CD4-positive, alpha-beta T cell (primary cell): Measurements from ENCODE around the gene ZNF385C. TPM values are rescaled to one million over a fixed set of nuclear protein-coding genes. Genes with fewer than 3 reads are reported as not detected.

Experiments
- ATAC-seq: fragments of 200-7000 bp; cut with Tn5 transposase; one replicate; pipeline ENCODE4 v1.10.0; 2022; ENCODE audit warnings: mild to moderate bottlenecking; ENCODE audit not compliant: poor library complexity
- CTCF ChIA-PET: fragments of 350-600 bp; sonication (Branson Sonifier 250); formaldehyde crosslinking; loops from one replicate; lab custom pipeline; 2021; ENCODE audit warnings: antibody characterized with exemption, inconsistent platforms; lab: Charles Lee
- POLR2A ChIA-PET: fragments of 350-600 bp; sonication (Branson Sonifier 250); formaldehyde crosslinking; loops from one replicate; lab custom pipeline; 2021; ENCODE audit warnings: antibody characterized with exemption, inconsistent platforms; lab: Charles Lee
- DNase-seq, 14 experiments: peaks; one replicate each; pipeline ENCODE4 v3.0.0-alpha.2; 2013 to 2020; ENCODE audit warnings: mixed read lengths in 2 of 14
- H3K27ac ChIP-seq, 2 donors: one replicate each; pipeline versions ENCODE4 v1.5.1 to v1.7.0; 2013; ENCODE audit warnings: low read length in 2 of 2, low read depth in 1 of 2, mild to moderate bottlenecking in 1 of 2
- H3K27me3 ChIP-seq, 2 experiments: 1 replicate in 1 of 2; 2 replicates in 1 of 2; pipeline versions ENCODE4 v1.6.1 to v1.7.0; 2013; ENCODE audit warnings: low read length in 2 of 2, control low read depth in 1 of 2, mild to moderate bottlenecking in 1 of 2, moderate library complexity in 1 of 2; ENCODE audit not compliant: insufficient read depth in 2 of 2, control insufficient read depth in 1 of 2
- H3K36me3 ChIP-seq: one replicate; pipeline ENCODE4 v1.6.1; 2013; ENCODE audit warnings: low read length, control low read depth; ENCODE audit not compliant: insufficient read depth
- H3K4me1 ChIP-seq: one replicate; pipeline ENCODE4 v1.6.1; 2013; ENCODE audit warnings: low read length, control low read depth; ENCODE audit not compliant: insufficient read depth
- H3K4me3 ChIP-seq: one replicate; pipeline ENCODE4 v1.5.1; 2013; ENCODE audit warnings: mild to moderate bottlenecking, low read length, moderate library complexity
- H3K9me3 ChIP-seq, 2 experiments: 1 replicate in 1 of 2; 2 replicates in 1 of 2; pipeline versions ENCODE4 v1.6.1 to v1.7.0; 2013; ENCODE audit warnings: low read length in 2 of 2, mild to moderate bottlenecking in 2 of 2, control low read depth in 1 of 2, moderate library complexity in 1 of 2; ENCODE audit not compliant: control insufficient read depth in 1 of 2, insufficient read depth in 1 of 2
- H3K27ac Mint-ChIP-seq: one replicate; pipeline ENCODE4 v1.8.0; 2020; ENCODE audit warnings: mixed read lengths
- H3K27me3 Mint-ChIP-seq: one replicate; pipeline ENCODE4 v1.8.0; 2021; ENCODE audit warnings: mixed read lengths
- H3K36me3 Mint-ChIP-seq: one replicate; pipeline ENCODE4 v1.8.0; 2021; ENCODE audit warnings: low read depth, mixed read lengths
- H3K4me1 Mint-ChIP-seq: one replicate; pipeline ENCODE4 v1.8.0; 2021; ENCODE audit warnings: low read depth, mixed read lengths
- H3K4me3 Mint-ChIP-seq: one replicate; pipeline ENCODE4 v1.8.0; 2020; ENCODE audit warnings: mild to moderate bottlenecking, mixed read lengths
- H3K9me3 Mint-ChIP-seq: one replicate; pipeline ENCODE4 v1.8.0; 2020; ENCODE audit warnings: mixed read lengths
- CTCF ChIP-seq: fragments of 200-600 bp; IDR thresholded peaks from one replicate; pipeline ENCODE4 v1.8.0; 2022; ENCODE audit warnings: antibody characterized with exemption, mild to moderate bottlenecking
- intact Hi-C, 2 experiments: fragments of 100-400 bp; cut with DNase I in 1 of 2; cut with micrococcal nuclease in 1 of 2; formaldehyde crosslinking; loops; one replicate each; pipeline versions ENCODE4 v1.15.1 to v1.9.0; 2023 to 2025; cut with DNase I, micrococcal nuclease
- total RNA-seq, 174 experiments: library from RNA in 2 of 174; stranded (reverse) in 2 of 174; gene quantifications; one replicate each; pipeline ENCODE4 v1.2.3 and lab custom pipeline; 2021 to 2026

ZNF385C gene
- total RNA-seq, 2 experiments from 2014 or later: 0.20 TPM; not detected in 1

- H3K4me3 Mint-ChIP-seq: no peak overlapping the region
- ChIA-PET CTCF (no interaction called here), POLR2A (no interaction called here)
- no peaks in the 10 kb centered on the region for H3K36me3 ChIP-seq
- H3K4me1 ChIP-seq: peaks cover 13% of the 10 kb centered on the region
- no peaks in the 10 kb centered on the region for H3K9me3 ChIP-seq
- no peak for ATAC-seq
- DNase-seq: no peak
- peaks cover 4% of the 10 kb centered on the region for H3K4me1 Mint-ChIP-seq
- no peak for TF ChIP-seq CTCF
- intact Hi-C loops: no loop called here
- H3K36me3 Mint-ChIP-seq: no peaks in the 10 kb centered on the region
- no peak overlapping the region for H3K27ac ChIP-seq
- peaks cover 17 to 24% of the 10 kb centered on the region in 2 experiments for H3K27me3 ChIP-seq
- H3K27ac Mint-ChIP-seq: no peak overlapping the region
- H3K4me3 ChIP-seq: no peak overlapping the region
- H3K27me3 Mint-ChIP-seq: peaks cover 33% of the 10 kb centered on the region
- no peaks in the 10 kb centered on the region for H3K9me3 Mint-ChIP-seq
Observed at GRCh38 chr17:42075789-42076188, 22.5 kb downstream of the ZNF385C start.

GRCh38 chr17:42072323-42073187 is 25.7 kb downstream of the ZNF385C start:
- intact Hi-C loops: no loop called here

GRCh38 chr17:42071810-42072209 is 26.5 kb downstream of the ZNF385C start:
- ATAC-seq (no peak), DNase-seq (no peak)
- ChIA-PET POLR2A (interaction anchor here (0.9 kb wide), 1 partner anchor 9 kb away, joined by 3 read pairs; no protein-coding TSS in a partner anchor), CTCF (interaction anchor here (1.9 kb wide), 1 partner anchor 30 kb away, joined by 4 read pairs; no protein-coding TSS in a partner anchor)
- H3K4me1 Mint-ChIP-seq: peaks cover 4% of the 10 kb centered on the region
- Histone ChIP-seq H3K27me3 (peaks cover 17 to 24% of the 10 kb centered on the region in 2 experiments), H3K36me3 (no peaks in the 10 kb centered on the region), H3K4me3 (peak overlapping the region; percentile 10), H3K9me3 (no peaks in the 10 kb centered on the region), H3K4me1 (peaks cover 19% of the 10 kb centered on the region), H3K27ac (no peak overlapping the region)
- intact Hi-C loops: no loop called here
- TF ChIP-seq CTCF: no peak
- H3K27ac Mint-ChIP-seq: no peak overlapping the region
- peak overlapping the region; percentile 11 for H3K4me3 Mint-ChIP-seq
- peaks cover 34% of the 10 kb centered on the region for H3K27me3 Mint-ChIP-seq
- H3K36me3 Mint-ChIP-seq: no peaks in the 10 kb centered on the region
- H3K9me3 Mint-ChIP-seq: no peaks in the 10 kb centered on the region

More at GRCh38 chr17:42072323-42073187, 25.7 kb downstream of the ZNF385C start:
- H3K36me3 Mint-ChIP-seq: no peaks in the 10 kb centered on the region
- H3K27ac ChIP-seq: no peak overlapping the region
- peaks cover 4% of the 10 kb centered on the region for H3K4me1 Mint-ChIP-seq
- no peaks in the 10 kb centered on the region for H3K36me3 ChIP-seq
- peaks cover 13% of the 10 kb centered on the region for H3K4me1 ChIP-seq
- no peaks in the 10 kb centered on the region for H3K9me3 Mint-ChIP-seq
- H3K27ac Mint-ChIP-seq: no peak overlapping the region
- H3K4me3 ChIP-seq: peak overlapping the region; percentile 10
- ChIA-PET POLR2A (interaction anchor here (0.9 kb wide), 1 partner anchor 10 kb away, joined by 3 read pairs; no protein-coding TSS in a partner anchor), CTCF (interaction anchor here (1.9 kb wide), 1 partner anchor 29 kb away, joined by 4 read pairs; no protein-coding TSS in a partner anchor)
- DNase-seq (peak in 1 of 14 experiments; percentile 22), ATAC-seq (no peak)
- H3K4me3 Mint-ChIP-seq: peak overlapping the region; percentile 51
- H3K27me3 ChIP-seq: peaks cover 17 to 24% of the 10 kb centered on the region in 2 experiments
- TF ChIP-seq CTCF: no peak
- peaks cover 34% of the 10 kb centered on the region for H3K27me3 Mint-ChIP-seq
- H3K9me3 ChIP-seq: no peaks in the 10 kb centered on the region
